HEK293 (cell line): Measurements from ENCODE around the gene SEC22C.
A peak's percentile ranks its signal among the peaks of the same experiment; 100 is the strongest.

Experiments
- CTCF ChIA-PET: fragments of 350-600 bp; formaldehyde crosslinking; extraction: SDS; loops from one replicate; lab custom pipeline; 2021; ENCODE audit warnings: antibody characterized with exemption; lab: Yijun Ruan, JAX
- POLR2A ChIA-PET: fragments of 300-600 bp; formaldehyde crosslinking; extraction: SDS; loops from one replicate; lab custom pipeline; 2020; ENCODE audit warnings: antibody characterized with exemption, inconsistent platforms; lab: Yijun Ruan, JAX
- H3K27ac ChIP-seq: fragments of 200-500 bp; sonication (Bioruptor generic); 2 replicates; pipeline ENCODE4 v1.5.1; 2014; ENCODE audit warnings: low read depth, low read length, control low read depth, inconsistent platforms; ENCODE audit errors: extremely low read depth
- H3K36me3 ChIP-seq, 2 experiments: fragments of 200-500 bp in 1 of 2; sonication (Bioruptor generic) in 1 of 2; 1 replicate in 1 of 2; 2 replicates in 1 of 2; pipeline ENCODE4 v1.5.1; 2014 to 2017; ENCODE audit warnings: inconsistent platforms in 2 of 2, low read length in 2 of 2; ENCODE audit not compliant: control insufficient read depth in 2 of 2, insufficient read depth in 1 of 2
- H3K4me1 ChIP-seq: fragments of 200-500 bp; sonication (Bioruptor generic); 2 replicates; pipeline ENCODE4 v1.5.1; 2014; ENCODE audit warnings: mild to moderate bottlenecking, low read length, inconsistent platforms; ENCODE audit not compliant: control insufficient read depth, insufficient read depth
- H3K4me3 ChIP-seq: 2 replicates; pipeline ENCODE4 v1.5.1; 2011; ENCODE audit warnings: low read depth, mild to moderate bottlenecking, control low read depth, low read length, moderate library complexity
- H3K9me3 ChIP-seq: fragments of 200-500 bp; sonication (Bioruptor generic); 2 replicates; pipeline ENCODE4 v1.5.1; 2014; ENCODE audit warnings: low read depth, low read length, inconsistent platforms; ENCODE audit not compliant: control insufficient read depth, insufficient read depth
- BCL11A ChIP-seq: fragments of 450-650 bp; formaldehyde crosslinking; IDR thresholded peaks from 2 replicates; pipeline ENCODE4 v1.5.1; 2016; ENCODE audit warnings: low read depth, missing biosample characterization, missing genetic modification characterization
- MEIS1 ChIP-seq: sonication (generic); formaldehyde crosslinking; IDR thresholded peaks from 2 replicates; pipeline ENCODE4 v1.8.1; 2022; ENCODE audit warnings: missing genetic modification reagents, mild to moderate bottlenecking, borderline replicate concordance
- OVOL3 ChIP-seq: fragments of 450-650 bp; formaldehyde crosslinking; IDR thresholded peaks from 2 replicates; pipeline ENCODE4 v1.5.1; 2016; ENCODE audit warnings: missing biosample characterization, missing genetic modification characterization
- REPIN1 ChIP-seq: fragments of 450-650 bp; formaldehyde crosslinking; IDR thresholded peaks from 2 replicates; pipeline ENCODE4 v1.5.1; 2017; ENCODE audit warnings: missing biosample characterization, missing genetic modification characterization, low read depth
- SP7 ChIP-seq: fragments of 450-650 bp; formaldehyde crosslinking; IDR thresholded peaks from 2 replicates; pipeline ENCODE4 v1.5.1; 2016; ENCODE audit warnings: missing biosample characterization, missing genetic modification characterization
- ZNF10 ChIP-seq: fragments of 450-650 bp; formaldehyde crosslinking; IDR thresholded peaks from 2 replicates; pipeline ENCODE4 v1.5.1; 2017; ENCODE audit warnings: missing biosample characterization, missing genetic modification characterization
- ZNF121 ChIP-seq: fragments of 450-650 bp; formaldehyde crosslinking; IDR thresholded peaks from 2 replicates; pipeline ENCODE4 v1.5.1; 2016; ENCODE audit warnings: missing biosample characterization, missing genetic modification characterization
- ZNF302 ChIP-seq: fragments of 450-650 bp; formaldehyde crosslinking; IDR thresholded peaks from 2 replicates; pipeline ENCODE4 v1.5.1; 2016; ENCODE audit warnings: missing biosample characterization, missing genetic modification characterization, low read depth
- ZNF341 ChIP-seq: fragments of 450-650 bp; formaldehyde crosslinking; IDR thresholded peaks from 2 replicates; pipeline ENCODE4; 2016; ENCODE audit warnings: low read depth, missing biosample characterization, missing genetic modification characterization
- ZNF354C ChIP-seq: fragments of 450-650 bp; formaldehyde crosslinking; IDR thresholded peaks from 2 replicates; pipeline ENCODE4 v1.5.1; 2016; ENCODE audit warnings: missing biosample characterization, missing genetic modification characterization, low read depth, borderline replicate concordance
- ZNF416 ChIP-seq: fragments of 450-650 bp; formaldehyde crosslinking; IDR thresholded peaks from 2 replicates; pipeline ENCODE4 v1.5.1; 2016; ENCODE audit warnings: missing biosample characterization, missing genetic modification characterization
- ZNF423 ChIP-seq: fragments of 450-650 bp; formaldehyde crosslinking; IDR thresholded peaks from 2 replicates; pipeline ENCODE4 v1.5.1; 2016; ENCODE audit warnings: missing biosample characterization, missing genetic modification characterization
- ZNF473 ChIP-seq: fragments of 450-650 bp; formaldehyde crosslinking; IDR thresholded peaks from 2 replicates; pipeline ENCODE4 v1.5.1; 2017; ENCODE audit warnings: missing biosample characterization, missing genetic modification characterization
- ZNF548 ChIP-seq: fragments of 450-650 bp; formaldehyde crosslinking; IDR thresholded peaks from 2 replicates; pipeline ENCODE4 v1.5.1; 2016; ENCODE audit warnings: missing biosample characterization, missing genetic modification characterization
- ZNF560 ChIP-seq: fragments of 450-650 bp; formaldehyde crosslinking; IDR thresholded peaks from 2 replicates; pipeline ENCODE4 v1.5.1; 2017; ENCODE audit warnings: missing biosample characterization, missing genetic modification characterization, borderline replicate concordance
- ZNF585B ChIP-seq: fragments of 450-650 bp; formaldehyde crosslinking; IDR thresholded peaks from 2 replicates; pipeline ENCODE4 v1.5.1; 2016; ENCODE audit warnings: missing biosample characterization, missing genetic modification characterization
- ZNF596 ChIP-seq: fragments of 450-650 bp; IDR thresholded peaks from 2 replicates; pipeline ENCODE4 v1.5.0; 2018; ENCODE audit warnings: missing biosample characterization, mild to moderate bottlenecking, missing genetic modification characterization, moderate library complexity
- ZNF621 ChIP-seq: fragments of 450-650 bp; formaldehyde crosslinking; IDR thresholded peaks from 2 replicates; pipeline ENCODE4 v1.5.1; 2017; ENCODE audit warnings: missing biosample characterization, missing genetic modification characterization
- ZSCAN30 ChIP-seq: fragments of 450-650 bp; IDR thresholded peaks from 2 replicates; pipeline ENCODE4 v1.5.1; 2018; ENCODE audit warnings: missing biosample characterization, mild to moderate bottlenecking, missing genetic modification characterization, moderate library complexity
- ZXDB ChIP-seq: fragments of 450-650 bp; formaldehyde crosslinking; IDR thresholded peaks from 2 replicates; pipeline ENCODE4 v1.5.1; 2016; ENCODE audit warnings: missing biosample characterization, missing genetic modification characterization
- TF ChIP-seq, protein P1 (sequence below): fragments of 450-650 bp; formaldehyde crosslinking; IDR thresholded peaks from 2 replicates; pipeline ENCODE4 v1.5.1; 2016; ENCODE audit warnings: missing biosample characterization, missing genetic modification characterization
- TF ChIP-seq, protein P2 (sequence below): fragments of 450-650 bp; formaldehyde crosslinking; IDR thresholded peaks from 2 replicates; pipeline ENCODE4 v1.5.1; 2016; ENCODE audit warnings: missing biosample characterization, missing genetic modification characterization, low read depth
- TF ChIP-seq, protein P3 (sequence below): fragments of 450-650 bp; formaldehyde crosslinking; IDR thresholded peaks from 2 replicates; pipeline ENCODE4 v1.5.1; 2017; ENCODE audit warnings: missing biosample characterization, mild to moderate bottlenecking, missing genetic modification characterization, moderate library complexity
- TF ChIP-seq, protein P4 (sequence below): fragments of 450-650 bp; formaldehyde crosslinking; IDR thresholded peaks from 2 replicates; pipeline ENCODE4 v1.5.1; 2016; ENCODE audit warnings: missing biosample characterization, missing genetic modification characterization
- TF ChIP-seq, protein P5 (sequence below): fragments of 450-650 bp; formaldehyde crosslinking; IDR thresholded peaks from 2 replicates; pipeline ENCODE4 v1.5.1; 2017; ENCODE audit warnings: missing biosample characterization, missing genetic modification characterization
- TF ChIP-seq, protein P6 (sequence below): fragments of 450-650 bp; formaldehyde crosslinking; IDR thresholded peaks from 2 replicates; pipeline ENCODE4 v1.5.1; 2016; ENCODE audit warnings: missing biosample characterization, missing genetic modification characterization

The SEC22C gene

DNA sequence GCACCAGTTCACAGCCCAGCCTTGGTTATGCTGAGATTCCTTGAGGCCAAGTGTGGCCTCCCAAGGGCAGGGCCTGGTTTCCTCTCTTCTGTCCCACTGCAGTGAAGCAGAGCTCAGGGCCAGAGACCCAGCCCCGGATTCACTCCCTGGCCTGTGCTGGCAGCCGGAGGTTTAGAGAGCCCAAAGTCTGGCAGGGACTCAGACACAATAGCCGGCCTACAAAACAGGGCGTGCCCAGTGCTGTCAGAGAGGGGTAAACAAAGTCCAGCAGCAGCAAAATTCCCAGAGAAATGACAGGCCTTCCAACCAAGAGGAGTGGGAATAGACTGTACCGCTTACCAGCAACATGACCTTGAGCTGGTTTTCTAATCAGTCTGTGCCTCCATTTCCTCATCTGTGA lies 65.3 kb downstream of the SEC22C start:
- ChIA-PET POLR2A (no interaction called here), CTCF (interaction anchor here (0.7 to 1.0 kb wide), 2 partner anchors 73 to 1380 kb away, joined by 3 to 4 read pairs; no protein-coding TSS in a partner anchor)
- TF ChIP-seq ZNF121 (tag by site-specific recombination) (no peak), ZXDB (tag by site-specific recombination) (no peak), BCL11A (tag by site-specific recombination) (no peak), MEIS1 (CRISPR knock-in tag) (no peak)
- TF ChIP-seq, protein P1, sequence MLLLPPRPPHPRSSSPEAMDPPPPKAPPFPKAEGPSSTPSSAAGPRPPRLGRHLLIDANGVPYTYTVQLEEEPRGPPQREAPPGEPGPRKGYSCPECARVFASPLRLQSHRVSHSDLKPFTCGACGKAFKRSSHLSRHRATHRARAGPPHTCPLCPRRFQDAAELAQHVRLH (tag by site-specific recombination) = no peak
- TF ChIP-seq, protein P2, sequence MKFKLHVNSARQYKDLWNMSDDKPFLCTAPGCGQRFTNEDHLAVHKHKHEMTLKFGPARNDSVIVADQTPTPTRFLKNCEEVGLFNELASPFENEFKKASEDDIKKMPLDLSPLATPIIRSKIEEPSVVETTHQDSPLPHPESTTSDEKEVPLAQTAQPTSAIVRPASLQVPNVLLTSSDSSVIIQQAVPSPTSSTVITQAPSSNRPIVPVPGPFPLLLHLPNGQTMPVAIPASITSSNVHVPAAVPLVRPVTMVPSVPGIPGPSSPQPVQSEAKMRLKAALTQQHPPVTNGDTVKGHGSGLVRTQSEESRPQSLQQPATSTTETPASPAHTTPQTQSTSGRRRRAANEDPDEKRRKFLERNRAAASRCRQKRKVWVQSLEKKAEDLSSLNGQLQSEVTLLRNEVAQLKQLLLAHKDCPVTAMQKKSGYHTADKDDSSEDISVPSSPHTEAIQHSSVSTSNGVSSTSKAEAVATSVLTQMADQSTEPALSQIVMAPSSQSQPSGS (tag by site-specific recombination) = no peak
- Histone ChIP-seq H3K9me3 (no peaks in the 10 kb centered on the region), H3K4me3 (no peak overlapping the region), H3K4me1 (no peaks in the 10 kb centered on the region), H3K27ac (no peak overlapping the region), H3K36me3 (no peaks in the 10 kb centered on the region)

DNA sequence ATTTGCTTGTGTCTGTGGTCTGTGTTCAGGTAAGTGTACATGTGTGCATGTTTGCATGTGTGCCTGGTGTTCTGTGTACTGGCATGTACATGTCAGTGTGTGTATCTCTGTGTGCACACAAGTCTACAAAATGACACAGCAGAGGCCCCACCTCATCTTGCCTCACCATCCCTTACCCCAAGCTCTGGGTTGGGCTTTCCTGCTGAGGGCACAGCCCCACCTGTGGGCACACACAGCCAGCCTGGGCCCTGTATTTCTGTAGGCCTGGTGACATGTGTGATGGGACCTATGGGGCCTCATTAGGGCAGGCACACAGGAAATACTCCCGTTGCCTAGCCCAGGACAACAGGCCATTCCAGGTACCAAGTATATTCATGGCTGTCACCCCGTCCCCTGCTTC lies 65.8 kb downstream of the SEC22C start:
- ChIA-PET CTCF (interaction anchor here (0.7 kb wide), 1 partner anchor 1380 kb away, joined by 4 read pairs; no protein-coding TSS in a partner anchor), POLR2A (no interaction called here)
- TF ChIP-seq, protein P3, sequence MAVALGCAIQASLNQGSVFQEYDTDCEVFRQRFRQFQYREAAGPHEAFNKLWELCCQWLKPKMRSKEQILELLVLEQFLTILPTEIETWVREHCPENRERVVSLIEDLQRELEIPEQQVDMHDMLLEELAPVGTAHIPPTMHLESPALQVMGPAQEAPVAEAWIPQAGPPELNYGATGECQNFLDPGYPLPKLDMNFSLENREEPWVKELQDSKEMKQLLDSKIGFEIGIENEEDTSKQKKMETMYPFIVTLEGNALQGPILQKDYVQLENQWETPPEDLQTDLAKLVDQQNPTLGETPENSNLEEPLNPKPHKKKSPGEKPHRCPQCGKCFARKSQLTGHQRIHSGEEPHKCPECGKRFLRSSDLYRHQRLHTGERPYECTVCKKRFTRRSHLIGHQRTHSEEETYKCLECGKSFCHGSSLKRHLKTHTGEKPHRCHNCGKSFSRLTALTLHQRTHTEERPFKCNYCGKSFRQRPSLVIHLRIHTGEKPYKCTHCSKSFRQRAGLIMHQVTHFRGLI = peak; percentile 57; the same call in 1 of the 2 replicates
- TF ChIP-seq, protein P4, sequence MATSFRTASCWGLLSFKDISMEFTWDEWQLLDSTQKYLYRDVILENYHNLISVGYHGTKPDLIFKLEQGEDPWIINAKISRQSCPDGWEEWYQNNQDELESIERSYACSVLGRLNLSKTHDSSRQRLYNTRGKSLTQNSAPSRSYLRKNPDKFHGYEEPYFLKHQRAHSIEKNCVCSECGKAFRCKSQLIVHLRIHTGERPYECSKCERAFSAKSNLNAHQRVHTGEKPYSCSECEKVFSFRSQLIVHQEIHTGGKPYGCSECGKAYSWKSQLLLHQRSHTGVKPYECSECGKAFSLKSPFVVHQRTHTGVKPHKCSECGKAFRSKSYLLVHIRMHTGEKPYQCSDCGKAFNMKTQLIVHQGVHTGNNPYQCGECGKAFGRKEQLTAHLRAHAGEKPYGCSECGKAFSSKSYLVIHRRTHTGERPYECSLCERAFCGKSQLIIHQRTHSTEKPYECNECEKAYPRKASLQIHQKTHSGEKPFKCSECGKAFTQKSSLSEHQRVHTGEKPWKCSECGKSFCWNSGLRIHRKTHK = no peak
- no peak for TF ChIP-seq ZNF302 (tag by site-specific recombination)
- Histone ChIP-seq H3K36me3 (no peaks in the 10 kb centered on the region), H3K9me3 (no peaks in the 10 kb centered on the region), H3K4me1 (no peaks in the 10 kb centered on the region), H3K27ac (no peak overlapping the region), H3K4me3 (no peak overlapping the region)

DNA sequence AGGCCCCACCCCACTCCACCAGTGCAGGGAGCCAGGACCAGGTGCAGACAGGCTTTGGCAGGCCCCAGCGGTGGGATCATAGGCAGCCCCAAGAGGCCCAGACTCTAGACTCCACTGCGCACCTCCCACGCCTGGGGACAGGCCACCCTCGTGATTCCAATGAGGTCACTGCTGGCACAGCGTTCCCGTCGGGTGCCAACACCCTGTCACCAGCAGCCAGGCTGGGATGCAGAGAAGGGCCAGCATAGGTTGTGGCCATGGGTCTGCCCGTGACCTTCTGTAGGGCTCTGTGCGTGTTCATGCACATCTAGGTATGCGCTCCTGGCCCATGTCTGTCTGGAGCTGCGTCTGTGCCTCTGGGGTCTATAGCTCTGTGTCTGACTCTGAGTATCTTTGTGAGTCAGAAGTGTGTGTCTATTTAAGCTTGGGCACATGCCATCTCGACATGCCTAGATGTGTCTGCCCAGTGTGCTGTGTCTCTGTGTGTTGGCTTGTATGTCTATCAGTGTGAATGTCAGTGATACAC lies 66.3 kb downstream of the SEC22C start:
- ChIA-PET POLR2A (no interaction called here), CTCF (no interaction called here)
- no peak overlapping the region for H3K27ac ChIP-seq
- no peaks in the 10 kb centered on the region for H3K36me3 ChIP-seq
- no peaks in the 10 kb centered on the region for H3K9me3 ChIP-seq
- H3K4me1 ChIP-seq = no peaks in the 10 kb centered on the region
- no peak for TF ChIP-seq ZNF585B (tag by site-specific recombination)
- TF ChIP-seq ZNF621 (tag by site-specific recombination) = no peak
- TF ChIP-seq ZSCAN30 (tag by site-specific recombination) = no peak
- no peak for TF ChIP-seq SP7 (tag by site-specific recombination)
- no peak for TF ChIP-seq ZNF416 (tag by site-specific recombination)
- no peak for TF ChIP-seq ZNF548 (tag by site-specific recombination)
- TF ChIP-seq OVOL3 (tag by site-specific recombination) = no peak
- no peak for TF ChIP-seq ZNF473 (tag by site-specific recombination)
- no peak for TF ChIP-seq ZNF341 (tag by site-specific recombination)
- no peak for TF ChIP-seq ZNF560
- no peak for TF ChIP-seq ZNF423 (tag by site-specific recombination)
- TF ChIP-seq REPIN1 (tag by site-specific recombination) = no peak
- TF ChIP-seq, protein P5, sequence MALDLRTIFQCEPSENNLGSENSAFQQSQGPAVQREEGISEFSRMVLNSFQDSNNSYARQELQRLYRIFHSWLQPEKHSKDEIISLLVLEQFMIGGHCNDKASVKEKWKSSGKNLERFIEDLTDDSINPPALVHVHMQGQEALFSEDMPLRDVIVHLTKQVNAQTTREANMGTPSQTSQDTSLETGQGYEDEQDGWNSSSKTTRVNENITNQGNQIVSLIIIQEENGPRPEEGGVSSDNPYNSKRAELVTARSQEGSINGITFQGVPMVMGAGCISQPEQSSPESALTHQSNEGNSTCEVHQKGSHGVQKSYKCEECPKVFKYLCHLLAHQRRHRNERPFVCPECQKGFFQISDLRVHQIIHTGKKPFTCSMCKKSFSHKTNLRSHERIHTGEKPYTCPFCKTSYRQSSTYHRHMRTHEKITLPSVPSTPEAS = no peak
- no peak for TF ChIP-seq ZNF10 (tag by site-specific recombination)
- TF ChIP-seq ZNF354C (tag by site-specific recombination) = no peak
- TF ChIP-seq, protein P6, sequence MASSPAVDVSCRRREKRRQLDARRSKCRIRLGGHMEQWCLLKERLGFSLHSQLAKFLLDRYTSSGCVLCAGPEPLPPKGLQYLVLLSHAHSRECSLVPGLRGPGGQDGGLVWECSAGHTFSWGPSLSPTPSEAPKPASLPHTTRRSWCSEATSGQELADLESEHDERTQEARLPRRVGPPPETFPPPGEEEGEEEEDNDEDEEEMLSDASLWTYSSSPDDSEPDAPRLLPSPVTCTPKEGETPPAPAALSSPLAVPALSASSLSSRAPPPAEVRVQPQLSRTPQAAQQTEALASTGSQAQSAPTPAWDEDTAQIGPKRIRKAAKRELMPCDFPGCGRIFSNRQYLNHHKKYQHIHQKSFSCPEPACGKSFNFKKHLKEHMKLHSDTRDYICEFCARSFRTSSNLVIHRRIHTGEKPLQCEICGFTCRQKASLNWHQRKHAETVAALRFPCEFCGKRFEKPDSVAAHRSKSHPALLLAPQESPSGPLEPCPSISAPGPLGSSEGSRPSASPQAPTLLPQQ (tag by site-specific recombination) = no peak
- no peak for TF ChIP-seq ZNF596 (tag by site-specific recombination)
- H3K4me3 ChIP-seq = no peak overlapping the region
